Keratinocyte (primary cell): ENCODE measurements around the gene TOP3B.

ENCODE experiments used
- EZH2 ChIP-seq: IDR thresholded peaks from one replicate; pipeline ENCODE4 v1.6.1; 2012; ENCODE audit warnings: inconsistent platforms, mild to moderate bottlenecking, low read length, moderate library complexity
- TF ChIP-seq, protein P1 (sequence below), 3 experiments: IDR thresholded peaks in 1 of 3; conservative IDR thresholded peaks in 1 of 3; optimal IDR thresholded peaks in 1 of 3; 2 replicates in 2 of 3; 3 replicates in 1 of 3; pipeline versions ENCODE3 to v1.5.1; 2011; ENCODE audit warnings: low read length in 3 of 3, mild to moderate bottlenecking in 3 of 3, moderate library complexity in 2 of 3, control low read depth in 1 of 3, inconsistent platforms in 1 of 3; ENCODE audit not compliant: insufficient read depth in 2 of 3; ENCODE audit errors: extremely low read depth in 1 of 3

DNA sequence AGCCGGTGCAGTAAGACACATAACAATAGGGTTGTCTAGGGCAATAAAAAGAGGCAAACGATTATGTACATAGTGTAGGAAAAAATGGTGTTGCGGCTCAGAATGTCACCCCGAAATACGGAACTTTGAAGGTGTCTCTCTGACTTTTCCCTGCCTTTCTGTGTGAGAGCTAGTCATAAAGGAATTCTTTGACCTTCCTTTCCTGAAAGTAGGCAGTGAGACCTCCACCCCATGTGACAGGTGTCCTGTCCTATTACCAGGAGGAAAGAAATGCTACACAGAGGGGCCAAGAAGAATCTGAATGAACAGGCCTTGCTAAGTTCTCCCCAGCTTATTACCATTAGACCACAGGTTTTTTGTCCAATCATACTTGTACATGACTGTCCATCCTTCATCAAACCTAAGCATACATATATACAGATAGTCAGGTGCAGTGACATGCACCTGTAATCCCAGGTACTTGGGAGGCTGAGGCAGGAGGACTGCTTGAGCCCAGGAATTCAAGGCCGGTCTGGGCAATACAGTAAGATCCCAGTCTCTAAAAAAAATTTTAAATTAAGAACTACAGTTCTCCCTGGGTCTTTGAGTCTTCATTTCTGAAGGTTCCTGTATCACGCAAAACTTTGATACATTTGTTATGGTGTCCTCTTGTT, 16.1 kb upstream of the TOP3B start:
- TF ChIP-seq, protein P1, sequence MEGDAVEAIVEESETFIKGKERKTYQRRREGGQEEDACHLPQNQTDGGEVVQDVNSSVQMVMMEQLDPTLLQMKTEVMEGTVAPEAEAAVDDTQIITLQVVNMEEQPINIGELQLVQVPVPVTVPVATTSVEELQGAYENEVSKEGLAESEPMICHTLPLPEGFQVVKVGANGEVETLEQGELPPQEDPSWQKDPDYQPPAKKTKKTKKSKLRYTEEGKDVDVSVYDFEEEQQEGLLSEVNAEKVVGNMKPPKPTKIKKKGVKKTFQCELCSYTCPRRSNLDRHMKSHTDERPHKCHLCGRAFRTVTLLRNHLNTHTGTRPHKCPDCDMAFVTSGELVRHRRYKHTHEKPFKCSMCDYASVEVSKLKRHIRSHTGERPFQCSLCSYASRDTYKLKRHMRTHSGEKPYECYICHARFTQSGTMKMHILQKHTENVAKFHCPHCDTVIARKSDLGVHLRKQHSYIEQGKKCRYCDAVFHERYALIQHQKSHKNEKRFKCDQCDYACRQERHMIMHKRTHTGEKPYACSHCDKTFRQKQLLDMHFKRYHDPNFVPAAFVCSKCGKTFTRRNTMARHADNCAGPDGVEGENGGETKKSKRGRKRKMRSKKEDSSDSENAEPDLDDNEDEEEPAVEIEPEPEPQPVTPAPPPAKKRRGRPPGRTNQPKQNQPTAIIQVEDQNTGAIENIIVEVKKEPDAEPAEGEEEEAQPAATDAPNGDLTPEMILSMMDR (optimal IDR thresholded peaks at IDR 0.05 in 1 of 3, IDR thresholded peaks at IDR 0.05 in 1 of 3, conservative IDR thresholded peaks at IDR 0.05 in 1 of 3; ENCODE audit: extremely low read depth in 1 of 3, insufficient read depth in 2 of 3, low read length in 3 of 3), result no peak
- no peak for TF ChIP-seq EZH2
